Gastrocnemius medialis (tissue), 4 donors: ENCODE data around the gene CC2D2A.

Experiments used
- POLR2A ChIP-seq, 2 donors: fragments of 450-650 bp; IDR thresholded peaks; one replicate each; pipeline ENCODE4 v1.6.1; 2017; ENCODE audit warnings: antibody characterized with exemption in 2 of 2, mild to moderate bottlenecking in 2 of 2, moderate library complexity in 2 of 2
- TF ChIP-seq, protein P1 (sequence below), 5 experiments: fragments of 450-650 bp in 3 of 5; fragments of 200-600 bp in 2 of 5; sonication (generic) in 2 of 5; IDR thresholded peaks in 4 of 5; conservative IDR thresholded peaks in 1 of 5; 1 replicate in 4 of 5; 2 replicates in 1 of 5; pipeline ENCODE4 v1.5.1; 2016 to 2019; ENCODE audit warnings: antibody characterized with exemption in 5 of 5, mild to moderate bottlenecking in 3 of 5, moderate library complexity in 3 of 5

DNA sequence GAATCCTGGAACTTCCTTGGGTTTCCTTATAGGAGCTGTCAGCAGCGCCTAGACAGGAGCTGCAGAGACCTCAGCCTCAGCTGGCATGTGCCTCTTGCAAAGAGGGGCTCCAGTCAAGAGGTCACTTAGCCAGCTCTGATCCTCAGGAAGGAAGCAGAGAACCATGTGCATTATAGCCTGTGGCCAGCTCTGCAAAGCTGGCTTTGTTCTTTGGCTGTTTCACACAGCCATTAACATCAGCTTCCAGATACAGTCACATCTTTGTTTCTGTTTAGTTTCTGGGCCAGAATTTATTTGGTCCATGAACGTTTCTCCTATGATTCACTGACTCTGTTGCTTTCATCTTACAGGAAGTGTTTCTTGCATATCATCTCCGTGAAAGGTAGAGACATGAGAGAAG lies 92.4 kb downstream of the CC2D2A start:
- TF ChIP-seq, protein P1, sequence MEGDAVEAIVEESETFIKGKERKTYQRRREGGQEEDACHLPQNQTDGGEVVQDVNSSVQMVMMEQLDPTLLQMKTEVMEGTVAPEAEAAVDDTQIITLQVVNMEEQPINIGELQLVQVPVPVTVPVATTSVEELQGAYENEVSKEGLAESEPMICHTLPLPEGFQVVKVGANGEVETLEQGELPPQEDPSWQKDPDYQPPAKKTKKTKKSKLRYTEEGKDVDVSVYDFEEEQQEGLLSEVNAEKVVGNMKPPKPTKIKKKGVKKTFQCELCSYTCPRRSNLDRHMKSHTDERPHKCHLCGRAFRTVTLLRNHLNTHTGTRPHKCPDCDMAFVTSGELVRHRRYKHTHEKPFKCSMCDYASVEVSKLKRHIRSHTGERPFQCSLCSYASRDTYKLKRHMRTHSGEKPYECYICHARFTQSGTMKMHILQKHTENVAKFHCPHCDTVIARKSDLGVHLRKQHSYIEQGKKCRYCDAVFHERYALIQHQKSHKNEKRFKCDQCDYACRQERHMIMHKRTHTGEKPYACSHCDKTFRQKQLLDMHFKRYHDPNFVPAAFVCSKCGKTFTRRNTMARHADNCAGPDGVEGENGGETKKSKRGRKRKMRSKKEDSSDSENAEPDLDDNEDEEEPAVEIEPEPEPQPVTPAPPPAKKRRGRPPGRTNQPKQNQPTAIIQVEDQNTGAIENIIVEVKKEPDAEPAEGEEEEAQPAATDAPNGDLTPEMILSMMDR (IDR thresholded peaks at IDR 0.05 in 4 of 5, conservative IDR thresholded peaks at IDR 0.05 in 1 of 5): no peak
- no peak for TF ChIP-seq POLR2A (IDR thresholded peaks at IDR 0.05)
